ENCODE results near the gene HHAT. TPM values are rescaled to one million over a fixed set of nuclear protein-coding genes. Genes with fewer than 3 reads are reported as not detected.
"Not testable (repeated sequence)": the region's sequence is repeated elsewhere in the genome, so short reads cannot be mapped to it uniquely, and the experiment has no call there.

The HHAT gene
- total RNA-seq, 1 experiment from 2014 or later = 1.0 TPM

DNA sequence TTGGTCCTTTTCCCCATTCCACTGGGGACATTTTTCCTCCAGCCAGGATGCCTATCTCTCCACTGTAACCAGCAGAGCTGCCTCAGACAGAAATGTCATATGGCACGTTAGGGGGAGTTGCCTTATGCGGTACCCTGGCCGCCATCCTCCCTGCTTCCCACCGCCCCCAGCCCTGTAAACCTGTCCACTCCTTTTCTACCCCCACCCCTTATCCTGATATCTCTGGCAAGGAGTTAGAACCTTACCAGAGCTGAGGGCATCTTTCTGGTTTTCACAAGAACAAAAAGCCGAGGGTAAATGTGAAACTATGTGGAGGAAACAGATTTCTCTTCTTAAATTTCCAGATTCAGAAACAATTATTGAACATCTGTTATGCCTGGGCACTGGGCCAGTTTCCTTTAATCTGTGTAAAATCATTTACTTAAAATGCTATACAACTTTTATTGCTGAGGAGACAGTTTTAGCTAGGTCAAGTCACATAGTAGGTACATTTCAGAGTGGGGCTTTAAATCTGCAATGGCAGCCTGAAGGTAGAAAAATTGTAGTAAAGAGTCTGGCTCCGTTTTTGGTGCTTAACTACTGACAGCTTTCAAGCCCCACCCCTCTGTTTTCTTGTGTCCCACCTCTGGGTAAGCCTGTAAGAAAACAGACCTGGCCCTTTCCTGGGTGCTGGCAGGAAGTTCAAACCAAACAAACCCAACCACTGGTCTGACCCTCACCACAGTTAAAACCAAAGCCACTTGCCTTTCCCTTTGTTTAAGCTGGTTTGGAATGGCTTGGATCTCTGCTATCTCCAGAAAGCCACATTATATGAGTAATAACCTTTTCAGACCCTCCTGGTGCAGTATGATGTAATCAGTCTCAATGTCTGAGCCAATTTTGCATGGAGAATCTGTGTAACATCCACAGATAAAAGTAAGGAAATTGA, 319.0 kb downstream of the HHAT start:
- H3K36me3 ChIP-seq (replicated peaks; ENCODE audit: control insufficient read depth, insufficient read depth, low read length) = no peaks in the 10 kb centered on the region
- H3K27me3 ChIP-seq (ENCODE audit: control insufficient read depth, insufficient read depth, low read length) = no peaks in the 10 kb centered on the region
- H3K4me3 ChIP-seq (ENCODE audit: insufficient read depth, low read depth, low read length) = no peak overlapping the region
- DNase-seq = no peak

DNA sequence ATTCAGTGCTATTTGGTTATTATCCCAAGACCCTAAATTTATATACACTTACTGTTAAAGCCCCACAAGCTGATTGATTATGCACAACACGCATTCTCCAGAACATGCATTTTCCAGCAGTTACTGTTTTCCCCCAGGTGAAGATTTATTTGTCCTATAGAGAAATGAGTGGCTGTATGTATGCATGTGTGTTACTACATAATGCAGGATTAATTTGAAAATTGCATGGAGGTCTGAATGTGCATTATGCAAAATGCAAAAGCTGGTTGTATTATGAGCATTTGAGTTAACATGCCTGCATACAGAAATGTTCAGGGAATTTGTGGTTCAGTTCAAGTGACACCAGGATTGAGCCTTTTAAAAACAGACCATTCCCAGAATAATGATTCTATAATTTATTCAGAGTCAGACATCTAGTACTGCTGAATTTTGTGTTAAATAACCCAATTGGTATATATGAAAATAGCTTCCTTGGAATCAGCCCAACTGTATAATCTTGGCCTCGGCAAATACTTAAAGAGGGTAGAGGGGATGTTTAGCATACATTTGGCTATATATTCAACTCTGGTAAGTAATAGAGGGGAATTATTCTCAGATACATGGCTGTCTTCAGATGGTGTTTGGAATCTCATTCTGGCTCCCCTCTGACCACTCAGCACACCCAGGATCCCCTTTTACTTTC, 320.0 kb downstream of the HHAT start:
- Histone ChIP-seq H3K36me3 (replicated peaks; ENCODE audit: control insufficient read depth, insufficient read depth, low read length) (no peaks in the 10 kb centered on the region), H3K4me3 (ENCODE audit: insufficient read depth, low read depth, low read length) (no peak overlapping the region), H3K27me3 (ENCODE audit: control insufficient read depth, insufficient read depth, low read length) (no peaks in the 10 kb centered on the region)
- DNase-seq = no peak

DNA sequence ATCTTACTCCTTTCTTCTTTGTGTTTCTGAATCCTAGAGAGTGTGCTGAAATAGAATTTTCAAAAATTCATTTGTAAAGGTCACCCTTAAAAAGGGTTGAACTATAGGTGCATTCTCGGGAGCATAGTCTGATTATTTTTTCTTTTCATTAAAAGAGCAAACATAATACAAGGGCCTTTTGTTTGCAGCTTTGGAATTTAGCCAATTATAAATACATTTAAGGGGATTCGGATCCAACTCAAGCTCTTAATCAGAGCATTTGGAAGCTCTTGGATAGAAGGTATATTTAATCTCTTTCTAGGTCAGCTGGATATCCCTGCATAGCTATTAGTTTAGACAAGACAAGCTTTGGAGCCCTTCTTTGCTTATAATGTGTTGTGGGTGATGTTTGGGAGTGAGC, 321.7 kb downstream of the HHAT start:
- Histone ChIP-seq H3K4me3 (ENCODE audit: insufficient read depth, low read depth, low read length) (no peak overlapping the region), H3K27me3 (ENCODE audit: control insufficient read depth, insufficient read depth, low read length) (no peaks in the 10 kb centered on the region), H3K36me3 (replicated peaks; ENCODE audit: control insufficient read depth, insufficient read depth, low read length) (no peaks in the 10 kb centered on the region)
- no peak for DNase-seq

DNA sequence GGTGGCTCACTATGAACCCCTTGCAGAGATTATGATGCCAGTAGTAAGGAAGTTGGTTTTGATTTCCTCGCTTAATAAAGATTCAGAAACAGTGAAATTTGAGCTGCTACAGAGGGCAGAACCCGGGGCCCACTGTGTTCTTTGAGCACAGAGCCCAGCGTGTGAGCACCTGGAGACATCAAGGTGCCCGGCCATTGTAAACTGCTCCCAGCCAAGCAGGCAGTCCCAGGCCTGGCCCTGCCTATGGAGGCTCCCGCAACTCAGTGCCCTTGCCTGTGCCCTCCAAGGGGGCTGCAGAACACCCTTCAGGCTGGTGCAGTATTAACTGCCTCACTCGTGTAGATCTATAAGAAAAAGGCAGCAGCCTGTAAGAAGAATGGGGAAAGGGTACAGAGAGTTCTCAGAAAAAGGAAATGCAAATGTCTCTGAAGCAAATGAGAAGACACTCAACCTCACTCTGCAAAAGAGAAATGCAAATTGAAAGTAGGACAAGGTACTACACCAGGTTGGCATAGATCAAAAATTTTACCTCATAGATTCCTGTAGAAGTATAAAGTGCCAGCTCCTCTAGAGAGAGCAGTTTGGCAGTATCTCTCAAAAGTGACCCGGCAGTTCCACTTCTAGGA, 323.7 kb downstream of the HHAT start:
- DNase-seq = no peak
- no peaks in the 10 kb centered on the region for H3K36me3 ChIP-seq (replicated peaks; ENCODE audit: control insufficient read depth, insufficient read depth, low read length)
- no peak overlapping the region for H3K4me3 ChIP-seq (ENCODE audit: insufficient read depth, low read depth, low read length)
- H3K27me3 ChIP-seq (ENCODE audit: control insufficient read depth, insufficient read depth, low read length) = no peaks in the 10 kb centered on the region

DNA sequence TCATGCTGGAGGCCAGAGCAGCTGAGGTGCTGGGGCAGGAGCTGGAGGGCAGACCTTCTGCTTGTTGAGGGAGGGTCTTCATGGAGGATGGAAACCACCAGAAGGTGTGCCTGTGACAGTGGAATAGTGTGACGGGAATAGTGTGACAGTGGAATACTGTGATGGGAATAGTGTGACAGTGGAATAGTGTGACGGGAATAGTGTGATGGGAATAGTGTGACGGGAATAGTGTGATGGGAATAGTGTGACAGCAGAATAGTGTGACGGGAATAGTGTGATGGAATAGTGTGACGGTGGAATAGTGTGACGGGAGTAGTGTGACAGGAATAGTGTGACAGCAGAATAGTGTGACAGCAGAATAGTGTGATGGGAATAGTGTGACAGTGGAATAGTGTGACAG, 325.1 kb downstream of the HHAT start:
- no peak for DNase-seq
- H3K36me3 ChIP-seq (replicated peaks; ENCODE audit: control insufficient read depth, insufficient read depth, low read length) = no peaks in the 10 kb centered on the region
- no peaks in the 10 kb centered on the region for H3K27me3 ChIP-seq (ENCODE audit: control insufficient read depth, insufficient read depth, low read length)
- no peak overlapping the region for H3K4me3 ChIP-seq (ENCODE audit: insufficient read depth, low read depth, low read length)

DNA sequence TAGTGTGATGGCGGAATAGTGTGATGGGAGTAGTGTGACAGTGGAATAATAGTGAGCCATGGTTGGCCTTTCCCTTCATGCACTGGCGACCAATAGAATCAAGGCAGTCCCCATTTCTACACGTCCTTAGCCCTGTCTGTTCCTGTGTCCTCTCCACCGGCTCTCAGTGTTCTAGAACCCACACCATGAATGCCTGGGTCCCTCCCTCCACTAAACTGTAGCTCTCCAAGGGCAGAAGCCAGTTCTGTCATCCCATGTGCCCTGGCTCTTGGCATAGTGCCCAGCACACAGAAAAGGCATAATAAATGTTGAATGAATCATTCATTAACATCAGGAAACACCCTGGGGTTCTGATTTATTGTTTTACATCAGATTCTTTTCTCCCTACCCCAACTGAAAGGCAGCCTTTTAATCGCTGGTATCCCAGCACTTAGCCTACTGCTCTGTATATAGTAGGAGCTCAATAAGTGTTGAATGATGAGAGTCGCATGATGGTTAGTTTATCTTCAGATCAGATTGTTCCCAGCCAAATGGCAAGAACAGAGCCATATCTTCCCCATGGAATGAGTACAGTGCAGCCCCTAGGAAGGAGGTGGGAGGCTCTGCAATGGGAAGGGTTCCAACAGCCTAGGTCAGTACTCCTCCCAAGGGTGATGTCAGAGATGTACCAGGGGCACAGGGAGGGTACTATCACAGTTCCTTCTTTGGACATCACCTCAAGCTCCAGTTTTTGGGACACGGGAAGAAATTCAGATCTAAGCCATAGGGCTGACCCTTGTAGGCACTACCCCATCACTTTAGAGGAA, 325.7 kb downstream of the HHAT start:
- Histone ChIP-seq H3K36me3 (replicated peaks; ENCODE audit: control insufficient read depth, insufficient read depth, low read length) (no peaks in the 10 kb centered on the region), H3K4me3 (ENCODE audit: insufficient read depth, low read depth, low read length) (no peak overlapping the region), H3K27me3 (ENCODE audit: control insufficient read depth, insufficient read depth, low read length) (no peaks in the 10 kb centered on the region)
- no peak for DNase-seq

DNA sequence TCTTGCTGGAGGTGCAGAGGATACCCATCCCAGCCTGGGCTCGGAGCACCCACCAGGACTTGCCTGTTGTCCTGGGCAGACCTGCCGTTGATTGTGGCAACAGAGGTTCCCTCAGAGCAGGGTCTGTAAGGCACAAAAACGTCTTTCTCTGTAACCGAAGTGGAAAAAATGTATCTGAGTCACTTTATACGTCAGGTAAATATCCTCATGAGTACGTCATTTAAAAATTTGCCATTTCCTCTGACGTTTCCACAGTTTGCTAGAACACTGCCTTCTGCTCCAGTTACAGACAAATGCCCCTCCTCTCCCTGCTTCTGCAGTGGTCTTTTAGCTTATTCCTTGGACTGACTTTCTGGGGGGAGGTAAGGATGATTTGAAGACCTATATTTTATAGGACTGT, 326.8 kb downstream of the HHAT start:
- no peak for DNase-seq
- Histone ChIP-seq H3K4me3 (ENCODE audit: insufficient read depth, low read depth, low read length) (no peak overlapping the region), H3K36me3 (replicated peaks; ENCODE audit: control insufficient read depth, insufficient read depth, low read length) (no peaks in the 10 kb centered on the region), H3K27me3 (ENCODE audit: control insufficient read depth, insufficient read depth, low read length) (no peaks in the 10 kb centered on the region)

DNA sequence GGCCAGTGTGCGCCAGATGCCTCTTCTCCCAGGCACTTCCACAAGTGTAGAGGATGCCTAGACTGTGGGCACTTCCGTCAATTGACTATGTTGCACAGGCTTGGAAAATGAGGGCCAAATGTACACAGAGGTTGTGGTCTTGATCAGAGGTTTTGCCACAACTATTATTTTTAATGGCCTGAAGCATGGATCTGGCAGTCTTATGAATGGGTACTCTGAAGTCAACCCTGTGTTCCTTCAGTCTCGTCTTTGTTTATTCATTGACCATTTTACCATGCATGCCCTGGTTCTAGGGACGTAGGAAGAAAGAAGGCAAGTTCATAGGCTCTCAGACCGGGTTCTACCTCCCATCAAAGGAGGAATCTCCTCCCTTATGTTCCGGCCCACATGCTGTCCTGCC, 329.1 kb downstream of the HHAT start:
- H3K27me3 ChIP-seq (ENCODE audit: control insufficient read depth, insufficient read depth, low read length) = no peaks in the 10 kb centered on the region
- H3K36me3 ChIP-seq (replicated peaks; ENCODE audit: control insufficient read depth, insufficient read depth, low read length) = no peaks in the 10 kb centered on the region
- no peak overlapping the region for H3K4me3 ChIP-seq (ENCODE audit: insufficient read depth, low read depth, low read length)
- DNase-seq = no peak

DNA sequence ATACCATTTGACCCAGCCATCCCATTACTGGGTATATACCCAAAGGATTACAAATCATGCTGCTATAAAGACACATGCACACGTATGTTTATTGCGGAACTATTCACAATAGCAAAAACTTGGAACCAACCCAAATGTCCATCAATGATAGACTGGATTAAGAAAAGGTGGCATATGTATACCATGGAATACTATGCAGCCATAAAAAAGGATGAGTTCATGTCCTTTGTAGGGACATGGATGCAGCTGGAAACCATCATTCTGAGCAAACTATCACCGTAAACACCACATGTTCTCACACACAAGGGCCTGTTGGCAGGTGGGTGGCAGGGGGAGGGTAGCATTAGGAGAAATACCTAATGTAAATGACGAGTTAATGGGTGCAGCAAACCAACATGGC, 332.8 kb downstream of the HHAT start:
- H3K36me3 ChIP-seq (replicated peaks; ENCODE audit: control insufficient read depth, insufficient read depth, low read length); DNase-seq; H3K4me3 ChIP-seq (ENCODE audit: insufficient read depth, low read depth, low read length); H3K27me3 ChIP-seq (ENCODE audit: control insufficient read depth, insufficient read depth, low read length): not testable (repeated sequence)

DNA sequence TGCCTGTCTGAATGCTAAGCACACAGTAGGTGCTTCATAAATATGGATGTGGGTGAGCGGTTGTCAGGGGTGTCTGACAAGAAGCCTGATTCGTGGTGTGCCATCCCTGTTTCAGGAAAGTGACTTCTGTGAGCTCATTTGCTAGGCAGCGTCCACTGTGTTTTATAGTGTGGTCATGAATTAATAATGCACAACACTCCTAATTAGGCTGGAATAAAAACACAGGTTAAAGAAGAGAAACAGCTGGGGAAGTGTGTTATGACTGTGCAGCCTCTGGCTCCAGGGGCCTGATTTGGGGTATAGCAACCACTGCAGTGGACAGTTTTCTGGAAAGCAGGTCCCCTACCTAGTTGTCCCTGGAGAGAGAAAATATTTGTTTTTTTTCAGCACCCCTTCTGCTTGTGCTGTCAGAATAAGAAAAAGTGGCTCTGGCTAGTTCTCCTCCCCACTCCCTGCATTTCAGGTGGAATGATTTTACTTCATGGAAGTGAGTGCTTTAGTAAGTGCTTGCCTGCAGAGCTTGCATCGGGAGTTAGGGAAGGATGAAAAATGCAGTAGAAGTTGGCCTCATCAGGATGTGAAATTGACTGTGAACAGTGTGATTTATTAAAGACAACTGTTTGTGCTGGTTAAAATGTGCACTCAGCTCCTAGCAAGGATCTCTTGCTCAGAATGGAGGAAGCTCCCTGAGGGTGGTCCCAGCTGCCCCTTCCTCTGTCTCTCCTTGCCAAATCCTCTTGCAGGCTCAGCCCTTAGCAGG, 333.8 kb downstream of the HHAT start:
- no peak for DNase-seq
- Histone ChIP-seq H3K4me3 (ENCODE audit: insufficient read depth, low read depth, low read length) (no peak overlapping the region), H3K36me3 (replicated peaks; ENCODE audit: control insufficient read depth, insufficient read depth, low read length) (no peaks in the 10 kb centered on the region), H3K27me3 (ENCODE audit: control insufficient read depth, insufficient read depth, low read length) (no peaks in the 10 kb centered on the region)

DNA sequence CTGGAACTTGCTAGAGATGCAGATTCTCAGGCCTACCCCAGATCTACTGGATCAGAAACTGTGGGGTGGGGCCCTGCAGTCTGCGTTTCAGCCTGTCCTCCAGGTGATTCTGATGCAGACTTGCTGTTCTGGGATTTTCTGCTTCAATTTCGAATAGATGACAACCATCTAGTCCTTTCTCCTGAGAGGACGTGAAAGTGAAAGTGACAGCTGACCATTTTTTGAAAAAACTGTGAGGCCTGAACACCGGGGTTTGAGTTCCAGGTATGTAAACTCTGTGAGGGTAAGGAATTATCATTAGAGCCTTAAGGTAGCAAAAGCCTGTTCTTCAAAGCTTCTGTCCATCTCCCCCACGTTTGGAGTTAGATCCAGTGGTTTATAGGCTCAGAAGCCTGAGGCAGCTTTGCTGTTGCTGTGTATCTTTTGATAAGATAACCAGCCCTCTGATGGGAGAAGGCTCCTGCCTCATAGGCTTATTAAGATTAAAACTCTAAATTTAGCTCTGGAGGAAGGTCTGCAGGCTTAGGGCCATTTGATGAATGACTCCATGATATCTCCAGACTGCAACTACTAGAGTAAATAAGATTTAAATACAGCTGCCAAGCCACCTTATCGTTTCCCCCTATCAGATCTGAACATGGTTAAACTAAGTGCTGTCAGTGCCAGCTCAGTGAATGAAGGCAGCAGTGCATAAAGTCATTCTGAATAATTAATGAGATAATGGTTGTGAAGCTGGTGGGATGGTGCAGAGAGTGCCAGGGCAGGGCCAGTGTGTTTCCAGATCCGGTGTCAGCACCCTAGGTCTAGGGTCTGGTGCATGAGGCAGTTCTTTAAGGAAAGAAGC, 335.2 kb downstream of the HHAT start:
- no peaks in the 10 kb centered on the region for H3K27me3 ChIP-seq (ENCODE audit: control insufficient read depth, insufficient read depth, low read length)
- H3K4me3 ChIP-seq (ENCODE audit: insufficient read depth, low read depth, low read length) = no peak overlapping the region
- no peak for DNase-seq

DNA sequence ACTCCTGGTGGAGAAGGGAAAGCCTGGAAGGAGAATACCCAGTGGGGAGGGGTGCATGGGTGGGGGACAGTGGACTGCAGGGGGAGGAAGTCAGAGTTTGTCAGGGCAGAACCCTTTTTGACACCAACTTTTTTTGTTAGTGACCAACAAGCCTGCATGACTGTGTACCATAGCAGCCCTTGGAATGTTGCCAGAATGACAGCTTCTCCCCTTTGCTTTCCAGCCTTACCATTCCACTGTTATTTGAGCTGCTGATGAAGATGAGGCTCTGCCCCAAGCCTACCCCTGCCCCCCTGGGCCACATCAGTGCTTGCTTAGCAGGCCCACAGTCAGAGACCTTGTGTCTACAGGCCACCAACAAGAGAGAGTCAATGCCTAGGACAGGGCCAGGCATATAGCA, 341.2 kb downstream of the HHAT start:
- Histone ChIP-seq H3K27me3 (ENCODE audit: control insufficient read depth, insufficient read depth, low read length) (no peaks in the 10 kb centered on the region), H3K4me3 (ENCODE audit: insufficient read depth, low read depth, low read length) (no peak overlapping the region), H3K36me3 (replicated peaks; ENCODE audit: control insufficient read depth, insufficient read depth, low read length) (no peaks in the 10 kb centered on the region)
- DNase-seq = no peak

More for the DNA sequence above, 335.2 kb downstream of the HHAT start:
- H3K36me3 ChIP-seq (replicated peaks; ENCODE audit: control insufficient read depth, insufficient read depth, low read length) = no peaks in the 10 kb centered on the region

DNA sequence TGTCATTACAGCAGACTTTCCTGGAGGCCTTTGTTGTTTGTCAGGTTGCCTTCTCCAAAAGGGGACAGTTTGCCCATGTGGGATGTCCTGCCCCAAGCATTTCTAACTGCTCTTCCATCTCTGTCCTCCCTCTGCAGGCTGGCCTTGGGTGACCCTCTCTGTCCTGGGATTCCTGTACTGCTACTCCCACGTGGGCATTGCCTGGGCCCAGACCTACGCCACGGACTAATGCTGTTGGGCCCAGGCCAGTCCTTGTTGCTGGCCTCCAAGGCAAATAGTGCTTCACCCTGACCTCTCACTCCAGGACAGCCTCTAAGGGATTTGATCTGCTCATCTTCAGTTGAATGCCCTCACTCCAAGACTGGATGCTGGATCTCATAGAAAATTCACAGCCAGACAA, 345.4 kb downstream of the HHAT start:
- no peak overlapping the region for H3K4me3 ChIP-seq (ENCODE audit: insufficient read depth, low read depth, low read length)
- DNase-seq = no peak
- H3K36me3 ChIP-seq (replicated peaks; ENCODE audit: control insufficient read depth, insufficient read depth, low read length) = no peaks in the 10 kb centered on the region
- H3K27me3 ChIP-seq (ENCODE audit: control insufficient read depth, insufficient read depth, low read length) = no peaks in the 10 kb centered on the region

Measured in H7 (cell line).